Glutamatergic neuron (in vitro differentiated cells): ENCODE data around the gene STEEP1. TPM values are rescaled to one million over a fixed set of nuclear protein-coding genes. Genes with fewer than 3 reads are reported as not detected.

Source experiments
- DNase-seq: peaks from one replicate; pipeline ENCODE4 v3.0.0; 2022
- H3K27ac Mint-ChIP-seq: one replicate; pipeline ENCODE4 v1.8.0; 2020; ENCODE audit warnings: mild to moderate bottlenecking, mixed read lengths, inconsistent platforms; ENCODE audit not compliant: unreplicated experiment
- H3K27me3 Mint-ChIP-seq: one replicate; pipeline ENCODE4 v1.8.0; 2020; ENCODE audit warnings: mild to moderate bottlenecking, moderate library complexity, mixed read lengths, inconsistent platforms; ENCODE audit not compliant: unreplicated experiment
- H3K36me3 Mint-ChIP-seq: one replicate; pipeline ENCODE4 v1.8.0; 2020; ENCODE audit warnings: mild to moderate bottlenecking, mixed read lengths, inconsistent platforms; ENCODE audit not compliant: unreplicated experiment
- H3K4me1 Mint-ChIP-seq: one replicate; pipeline ENCODE4 v1.8.0; 2020; ENCODE audit warnings: mild to moderate bottlenecking, low read depth, mixed read lengths, inconsistent platforms; ENCODE audit not compliant: unreplicated experiment
- H3K4me3 Mint-ChIP-seq: one replicate; pipeline ENCODE4 v1.8.0; 2020; ENCODE audit warnings: mild to moderate bottlenecking, mixed read lengths, inconsistent platforms; ENCODE audit not compliant: unreplicated experiment
- H3K9me3 Mint-ChIP-seq: one replicate; pipeline ENCODE4 v1.8.0; 2020; ENCODE audit warnings: mild to moderate bottlenecking, moderate library complexity, mixed read lengths, inconsistent platforms; ENCODE audit not compliant: unreplicated experiment
- total RNA-seq: library from RNA; stranded (reverse); fragmentation: NEBNext Ultra II Directional; extraction: Animal tissue kit (Norgen Biotek cat#: 25700); gene quantifications from one replicate; pipeline ENCODE4 v1.2.1, GENCODE V29; 2021; ENCODE audit not compliant: unreplicated experiment
- TF ChIP-seq, protein P1 (sequence below): fragments of 200-600 bp; sonication (generic); IDR thresholded peaks from one replicate; pipeline ENCODE4 v1.5.0; 2021; ENCODE audit not compliant: partially characterized antibody, unreplicated experiment

STEEP1 gene
- total RNA-seq, 1 donor from 2014 or later = 28.7 TPM

DNA sequence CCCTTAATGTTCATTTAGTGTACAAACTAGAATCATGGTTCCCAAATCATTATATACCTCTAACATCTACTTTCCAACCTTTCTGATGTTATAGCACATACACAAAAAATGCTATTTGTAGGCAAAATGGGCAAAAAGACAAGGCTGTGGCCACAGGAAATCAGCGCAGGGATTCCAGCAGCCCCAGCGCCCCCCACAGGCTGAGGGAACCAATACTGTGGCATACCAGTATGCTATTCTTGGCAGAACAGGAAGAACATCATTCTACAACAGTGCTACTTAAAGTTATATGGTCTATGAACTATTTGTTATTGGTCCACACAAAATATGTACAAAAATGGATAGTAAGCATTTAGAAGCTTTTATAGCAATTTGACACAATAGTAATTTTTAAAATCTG is 25.3 kb downstream of the STEEP1 start:
- peak; percentile 13 for DNase-seq
- H3K27me3 Mint-ChIP-seq = peaks cover 4% of the 10 kb centered on the region
- H3K9me3 Mint-ChIP-seq = no peaks in the 10 kb centered on the region
- no peaks in the 10 kb centered on the region for H3K36me3 Mint-ChIP-seq
- TF ChIP-seq, protein P1, sequence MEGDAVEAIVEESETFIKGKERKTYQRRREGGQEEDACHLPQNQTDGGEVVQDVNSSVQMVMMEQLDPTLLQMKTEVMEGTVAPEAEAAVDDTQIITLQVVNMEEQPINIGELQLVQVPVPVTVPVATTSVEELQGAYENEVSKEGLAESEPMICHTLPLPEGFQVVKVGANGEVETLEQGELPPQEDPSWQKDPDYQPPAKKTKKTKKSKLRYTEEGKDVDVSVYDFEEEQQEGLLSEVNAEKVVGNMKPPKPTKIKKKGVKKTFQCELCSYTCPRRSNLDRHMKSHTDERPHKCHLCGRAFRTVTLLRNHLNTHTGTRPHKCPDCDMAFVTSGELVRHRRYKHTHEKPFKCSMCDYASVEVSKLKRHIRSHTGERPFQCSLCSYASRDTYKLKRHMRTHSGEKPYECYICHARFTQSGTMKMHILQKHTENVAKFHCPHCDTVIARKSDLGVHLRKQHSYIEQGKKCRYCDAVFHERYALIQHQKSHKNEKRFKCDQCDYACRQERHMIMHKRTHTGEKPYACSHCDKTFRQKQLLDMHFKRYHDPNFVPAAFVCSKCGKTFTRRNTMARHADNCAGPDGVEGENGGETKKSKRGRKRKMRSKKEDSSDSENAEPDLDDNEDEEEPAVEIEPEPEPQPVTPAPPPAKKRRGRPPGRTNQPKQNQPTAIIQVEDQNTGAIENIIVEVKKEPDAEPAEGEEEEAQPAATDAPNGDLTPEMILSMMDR = no peak
- H3K4me1 Mint-ChIP-seq = no peaks in the 10 kb centered on the region
- H3K27ac Mint-ChIP-seq = no peak overlapping the region
- no peak overlapping the region for H3K4me3 Mint-ChIP-seq

DNA sequence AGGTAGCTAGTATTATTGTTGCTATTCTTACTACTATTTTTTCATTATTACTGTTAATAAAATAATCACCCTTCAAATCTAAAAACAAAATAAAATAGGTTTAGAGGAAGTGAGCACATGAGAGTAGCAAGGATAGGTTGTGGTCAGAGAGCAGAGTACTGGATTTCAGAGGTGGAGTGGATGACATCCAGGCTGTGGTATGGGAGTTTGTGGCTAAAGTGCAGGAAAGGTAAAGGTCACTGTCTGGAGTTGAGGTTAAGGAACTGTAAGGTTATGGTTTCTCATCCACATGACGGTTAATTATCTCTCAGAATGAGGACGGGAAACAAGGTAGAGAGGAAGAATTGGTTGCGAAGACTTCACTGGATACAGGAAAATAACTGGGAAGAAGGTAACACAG is 27.7 kb downstream of the STEEP1 start:
- Mint-ChIP-seq H3K9me3 (no peaks in the 10 kb centered on the region), H3K4me1 (no peaks in the 10 kb centered on the region), H3K27me3 (peaks cover 4% of the 10 kb centered on the region)

DNA sequence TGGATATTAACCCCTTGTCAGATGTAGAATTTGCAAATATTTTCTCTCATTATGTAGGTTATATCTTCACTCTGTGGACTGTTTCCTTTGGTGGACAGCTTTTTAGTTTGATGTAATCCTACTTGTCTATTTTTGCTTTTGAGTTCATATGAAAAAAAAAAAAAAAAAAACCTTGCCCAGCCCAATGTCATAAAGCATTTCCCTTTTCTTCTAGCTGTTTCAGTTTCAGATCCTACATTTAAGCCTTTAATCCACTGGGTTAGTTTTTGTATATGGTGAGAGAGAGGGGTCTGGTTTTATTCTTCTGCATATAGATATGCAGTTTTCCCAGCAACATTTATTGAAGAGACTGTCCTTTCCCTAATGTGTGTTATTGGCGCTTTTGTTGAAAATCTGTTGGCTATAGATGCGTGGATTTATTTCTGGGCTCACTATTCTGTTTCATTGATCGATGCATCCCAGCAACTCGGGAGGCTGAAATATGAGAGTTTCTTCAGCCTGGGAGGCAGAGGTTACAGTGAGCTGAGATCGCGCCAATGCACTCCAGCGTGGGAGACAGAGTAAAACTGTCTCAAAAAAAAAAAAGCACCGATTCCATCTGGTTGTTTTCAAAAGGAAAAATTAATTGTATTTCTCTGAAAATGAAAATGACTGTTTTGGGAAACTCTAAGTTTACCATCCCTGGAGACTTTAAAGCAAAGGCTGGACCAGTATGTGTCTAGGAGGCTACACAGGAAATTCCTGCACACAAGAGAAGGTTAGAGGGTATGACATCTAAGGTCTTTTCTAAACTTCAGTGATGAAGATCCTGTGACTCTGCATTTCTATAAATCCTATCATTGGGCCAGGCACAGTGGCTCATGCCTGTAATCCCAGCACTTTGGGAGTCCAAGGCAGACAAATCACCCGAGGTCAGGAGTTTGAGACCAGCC is 35.6 kb downstream of the STEEP1 start:
- no peaks in the 10 kb centered on the region for H3K9me3 Mint-ChIP-seq

More for the DNA sequence above, 27.7 kb downstream of the STEEP1 start:
- TF ChIP-seq, protein P1 = no peak
- no peaks in the 10 kb centered on the region for H3K36me3 Mint-ChIP-seq
- no peak for DNase-seq
- no peak overlapping the region for H3K27ac Mint-ChIP-seq
- H3K4me3 Mint-ChIP-seq = no peak overlapping the region

DNA sequence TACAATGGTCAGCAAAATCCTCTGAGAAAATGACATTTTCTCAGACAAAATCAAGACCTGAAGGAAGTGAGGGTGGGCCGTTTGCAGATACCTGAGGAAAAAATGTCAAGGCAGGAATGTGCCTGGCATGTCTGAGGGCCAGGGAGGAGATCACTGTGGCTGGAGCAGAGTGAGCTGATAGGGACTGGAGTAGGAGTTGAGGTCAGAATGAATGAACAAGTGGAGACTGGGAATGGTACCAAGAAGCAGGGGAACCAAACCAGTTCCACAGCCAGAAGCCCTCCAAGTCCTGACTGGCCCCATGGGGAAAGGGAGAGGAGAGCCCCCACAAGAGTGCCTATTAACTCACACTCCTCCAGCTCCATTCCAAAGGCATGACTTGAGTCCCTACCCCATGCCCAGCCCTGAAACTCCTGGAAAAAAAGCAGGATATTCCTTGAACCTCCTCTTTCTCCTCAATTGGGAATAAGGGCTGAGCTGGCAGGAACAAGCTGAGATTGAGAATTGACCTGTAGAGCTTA is 41.5 kb downstream of the STEEP1 start:
- Mint-ChIP-seq H3K27ac (no peak overlapping the region), H3K9me3 (no peaks in the 10 kb centered on the region), H3K4me3 (no peak overlapping the region), H3K36me3 (no peaks in the 10 kb centered on the region), H3K4me1 (no peaks in the 10 kb centered on the region), H3K27me3 (no peaks in the 10 kb centered on the region)
- TF ChIP-seq, protein P1 = no peak
- no peak for DNase-seq

More for the DNA sequence above, 35.6 kb downstream of the STEEP1 start:
- Mint-ChIP-seq H3K4me3 (no peak overlapping the region), H3K27me3 (peaks cover 3% of the 10 kb centered on the region), H3K27ac (no peak overlapping the region), H3K4me1 (no peaks in the 10 kb centered on the region), H3K36me3 (no peaks in the 10 kb centered on the region)
- TF ChIP-seq, protein P1 = no peak
- DNase-seq = no peak

DNA sequence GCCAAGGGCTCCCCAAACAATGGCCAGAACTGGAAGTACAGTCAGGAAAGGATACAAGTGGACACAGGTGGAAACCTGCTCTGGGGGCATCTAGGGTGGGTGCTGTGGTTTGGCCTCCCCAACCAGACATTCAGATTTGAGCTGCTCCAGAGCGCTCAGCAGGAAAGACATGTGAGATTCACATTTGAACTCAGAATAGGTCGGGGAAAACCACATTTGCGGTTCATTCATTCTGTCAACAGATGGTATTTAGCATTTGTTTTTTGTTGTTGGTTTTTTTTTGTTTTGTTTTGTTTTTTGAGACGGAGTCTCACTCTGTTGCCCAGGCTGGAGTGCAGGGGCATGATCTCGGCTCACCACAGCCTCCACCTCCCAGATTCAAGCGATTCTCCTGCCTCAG is 44.0 kb downstream of the STEEP1 start:
- Mint-ChIP-seq H3K36me3 (no peaks in the 10 kb centered on the region), H3K9me3 (peaks cover 2% of the 10 kb centered on the region), H3K4me1 (no peaks in the 10 kb centered on the region), H3K27me3 (no peaks in the 10 kb centered on the region), H3K27ac (no peak overlapping the region), H3K4me3 (no peak overlapping the region)
- TF ChIP-seq, protein P1 = no peak
- DNase-seq = no peak
